ENCODE data around the gene HIGD1B. TPM values are rescaled to one million over a fixed set of nuclear protein-coding genes. Genes with fewer than 3 reads are reported as not detected.

HIGD1B gene
- total RNA-seq, 4 donors from 2014 or later, result not detected

DNA sequence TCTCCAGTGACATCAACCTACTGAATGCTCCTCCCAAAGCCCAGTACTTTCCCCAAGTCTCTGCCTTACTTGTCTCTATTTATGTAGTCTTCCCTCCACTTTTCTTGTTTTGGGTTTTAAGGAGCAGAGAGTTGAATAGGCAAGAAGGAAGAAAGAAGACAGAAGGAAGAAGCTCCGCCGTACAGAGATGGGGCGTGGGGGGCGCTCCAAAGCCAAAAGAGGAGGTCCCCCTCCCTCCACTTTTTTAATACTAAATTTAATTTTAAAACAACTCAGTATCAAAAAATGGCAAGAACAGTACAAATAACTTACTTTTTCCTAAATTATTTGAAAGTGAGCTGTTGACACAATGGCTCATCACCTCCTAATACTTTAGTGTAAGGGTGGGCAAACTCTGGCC is 47.0 kb downstream of the HIGD1B start:
- Histone ChIP-seq H3K27ac (no peak overlapping the region), H3K36me3 (peaks cover 0 to 40% (median 0%) of the 10 kb centered on the region in 3 donors), H3K9me3 (no peaks in the 10 kb centered on the region), H3K4me1 (peaks cover 0 to 14% (median 4%) of the 10 kb centered on the region in 4 donors), H3K27me3 (no peaks in the 10 kb centered on the region), H3K4me3 (no peak overlapping the region)
- DNase-seq, result no peak
- TF ChIP-seq, protein P1, sequence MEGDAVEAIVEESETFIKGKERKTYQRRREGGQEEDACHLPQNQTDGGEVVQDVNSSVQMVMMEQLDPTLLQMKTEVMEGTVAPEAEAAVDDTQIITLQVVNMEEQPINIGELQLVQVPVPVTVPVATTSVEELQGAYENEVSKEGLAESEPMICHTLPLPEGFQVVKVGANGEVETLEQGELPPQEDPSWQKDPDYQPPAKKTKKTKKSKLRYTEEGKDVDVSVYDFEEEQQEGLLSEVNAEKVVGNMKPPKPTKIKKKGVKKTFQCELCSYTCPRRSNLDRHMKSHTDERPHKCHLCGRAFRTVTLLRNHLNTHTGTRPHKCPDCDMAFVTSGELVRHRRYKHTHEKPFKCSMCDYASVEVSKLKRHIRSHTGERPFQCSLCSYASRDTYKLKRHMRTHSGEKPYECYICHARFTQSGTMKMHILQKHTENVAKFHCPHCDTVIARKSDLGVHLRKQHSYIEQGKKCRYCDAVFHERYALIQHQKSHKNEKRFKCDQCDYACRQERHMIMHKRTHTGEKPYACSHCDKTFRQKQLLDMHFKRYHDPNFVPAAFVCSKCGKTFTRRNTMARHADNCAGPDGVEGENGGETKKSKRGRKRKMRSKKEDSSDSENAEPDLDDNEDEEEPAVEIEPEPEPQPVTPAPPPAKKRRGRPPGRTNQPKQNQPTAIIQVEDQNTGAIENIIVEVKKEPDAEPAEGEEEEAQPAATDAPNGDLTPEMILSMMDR (IDR thresholded peaks at IDR 0.05), result no peak
- TF ChIP-seq POLR2A (IDR thresholded peaks at IDR 0.05), result no peak

DNA sequence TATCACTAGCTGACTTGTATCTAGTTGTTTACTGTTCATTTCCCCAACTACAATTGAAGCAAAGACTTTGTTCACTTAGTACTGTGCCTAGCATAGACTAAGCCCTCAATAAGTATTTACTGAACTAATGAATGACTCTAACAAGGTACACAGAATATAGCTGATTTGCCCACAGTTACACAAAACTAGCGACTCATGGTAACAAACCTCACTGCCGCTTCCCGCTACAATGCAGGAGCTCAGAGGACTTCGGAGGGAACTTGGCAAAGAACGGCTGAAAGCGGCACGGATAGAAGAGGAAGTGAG is 51.0 kb downstream of the HIGD1B start:
- TF ChIP-seq POLR2A (IDR thresholded peaks at IDR 0.05), result no peak
- TF ChIP-seq, protein P1 (IDR thresholded peaks at IDR 0.05), result no peak
- no peaks in the 10 kb centered on the region for H3K27me3 ChIP-seq
- H3K27ac ChIP-seq, result peak overlapping the region; percentile 91 to 97 (median 94)
- no peak for DNase-seq
- peaks cover 0 to 11% (median 0%) of the 10 kb centered on the region in 3 donors for H3K36me3 ChIP-seq
- H3K4me3 ChIP-seq, result peak overlapping the region; percentile 71 to 90 (median 72)
- H3K9me3 ChIP-seq, result no peaks in the 10 kb centered on the region
- peaks cover 0 to 21% (median 8%) of the 10 kb centered on the region in 4 donors for H3K4me1 ChIP-seq

DNA sequence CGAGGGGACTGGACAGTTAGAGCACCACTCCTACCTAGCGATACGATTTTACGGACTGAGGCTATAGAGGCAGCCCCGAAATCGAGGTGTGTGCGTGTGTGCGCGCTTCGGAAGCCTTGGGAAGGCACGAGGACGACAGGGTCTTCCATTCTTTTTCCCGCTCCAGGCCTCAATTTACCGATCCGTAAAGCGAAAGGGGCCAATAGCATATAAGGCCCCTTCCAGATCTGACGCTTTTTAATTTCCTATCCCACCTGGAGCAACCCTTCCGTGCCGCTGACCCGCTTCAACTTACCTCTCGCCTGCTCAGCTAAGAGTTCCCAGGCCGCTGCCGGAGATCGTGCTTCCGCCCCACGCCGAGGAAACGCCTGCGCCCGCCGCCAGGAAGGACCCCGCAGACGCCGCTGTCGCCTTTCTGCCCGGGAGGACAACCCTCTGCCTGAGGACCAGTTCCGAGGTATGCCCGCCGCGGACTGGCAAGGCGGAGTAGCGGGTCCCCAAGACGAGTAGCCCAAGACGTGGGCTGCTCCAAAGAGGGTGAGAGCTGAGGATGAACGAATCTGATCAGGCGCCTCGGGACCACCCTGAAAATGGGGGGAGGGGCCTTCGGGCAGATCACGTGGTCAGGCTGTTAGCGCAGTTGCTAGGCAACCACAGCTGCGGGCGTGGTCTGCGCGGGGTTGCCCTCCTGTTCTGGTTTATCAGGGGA is 51.5 kb downstream of the HIGD1B start, which contains the start of gene EFTUD2:
Gene EFTUD2 (minus strand): TSS at position 372 of the 709 bp plus-strand sequence. CDS start 4,924 bp downstream, outside the sequence.
- Histone ChIP-seq H3K4me3 (peak within 1 kb of the TSS; percentile 71 to 90 (median 72)), H3K27ac (peak within 1 kb of the TSS; percentile 91 to 97 (median 94)), H3K9me3 (no peaks in the 10 kb centered on the region), H3K36me3 (peaks cover 0 to 6% (median 0%) of the 10 kb centered on the region in 3 donors), H3K27me3 (no peaks in the 10 kb centered on the region), H3K4me1 (peaks cover 0 to 21% (median 8%) of the 10 kb centered on the region in 4 donors)
- DNase-seq, result peak; percentile 93 to 96 (median 94)
- peak; percentile 30 to 64 for TF ChIP-seq POLR2A (IDR thresholded peaks at IDR 0.05)
- TF ChIP-seq, protein P1 (IDR thresholded peaks at IDR 0.05), result peak in 3 of 6 experiments; percentile 23 to 31 (median 29)

Small RNAs within 50 kb of the gene (small RNA-seq; reads per million reads assigned to genes)
- gene RN7SL405P, result 0 reads per million in 2 donors

Other genes starting within 250 kb of the HIGD1B start
- gene MEIOC, start 191.4 kb upstream of the HIGD1B start, total RNA-seq, result not detected
- 10 to 100 TPM in 3 of 4 donors, 1 to 10 TPM in 1; 9.1 to 18.4 (median 14.4) TPM for gene CCDC43, start 158.1 kb upstream of the HIGD1B start, total RNA-seq
- 10 to 100 TPM in 1 of 4 donors, 1 to 10 TPM in 3; 2.6 to 16.5 (median 4.1) TPM for gene DBF4B, start 139.2 kb upstream of the HIGD1B start, total RNA-seq
- gene ADAM11, start 88.9 kb upstream of the HIGD1B start, total RNA-seq, result 1 to 10 TPM in 1 of 4 donors, under 1 TPM in 1, not detected in 2; 0.67 to 1.4 TPM
- gene GJC1, start 17.6 kb upstream of the HIGD1B start, total RNA-seq, result 1 to 10 TPM; 1.4 to 7.4 (median 2.5) TPM
- 100 to 1,000 TPM in 1 of 4 donors, 10 to 100 TPM in 3; 43.3 to 176 (median 69.8) TPM for gene EFTUD2, start 51.6 kb downstream of the HIGD1B start, total RNA-seq
- not detected for gene GFAP, start 67.6 kb downstream of the HIGD1B start, total RNA-seq
- gene KIF18B, start 99.9 kb downstream of the HIGD1B start, total RNA-seq, result 10 to 100 TPM in 1 of 4 donors, 1 to 10 TPM in 3; 3.4 to 40.4 (median 6.8) TPM
- 1 to 10 TPM in 1 of 4 donors, under 1 TPM in 1, not detected in 2; 0.67 to 3.3 TPM for gene C1QL1, start 120.4 kb downstream of the HIGD1B start, total RNA-seq
- gene DCAKD, start 203.7 kb downstream of the HIGD1B start, total RNA-seq, result 10 to 100 TPM; 12.6 to 78.4 (median 23.2) TPM
- gene NMT1, start 213.4 kb downstream of the HIGD1B start, total RNA-seq, result 100 to 1,000 TPM in 1 of 4 donors, 10 to 100 TPM in 3; 60.9 to 111 (median 77.1) TPM

Measured in Peyer's patch (tissue), 4 donors.